Endodermal cell (in vitro differentiated cells): Measurements from ENCODE around the gene CPNE6. TPM values are rescaled to one million over a fixed set of nuclear protein-coding genes. Genes with fewer than 3 reads are reported as not detected.
A peak's percentile ranks its signal among the peaks of the same experiment; 100 is the strongest.

Source experiments
- DNase-seq: peaks from one replicate; pipeline ENCODE4 v3.0.0-alpha.2; 2017
- H3K27ac ChIP-seq: 2 replicates; pipeline ENCODE4 v1.5.1; 2013; ENCODE audit warnings: mild to moderate bottlenecking, low read depth, low read length, moderate library complexity
- H3K27me3 ChIP-seq: 2 replicates; pipeline ENCODE4 v1.6.1; 2013; ENCODE audit warnings: mild to moderate bottlenecking, low read length, moderate library complexity; ENCODE audit not compliant: insufficient read depth, control insufficient read depth, poor library complexity, severe bottlenecking
- H3K36me3 ChIP-seq: 2 replicates; pipeline ENCODE4 v1.7.0; 2013; ENCODE audit warnings: mild to moderate bottlenecking, low read length, moderate library complexity; ENCODE audit not compliant: control insufficient read depth, insufficient read depth
- H3K4me1 ChIP-seq: one replicate; pipeline ENCODE4 v1.7.0; 2013; ENCODE audit warnings: low read length; ENCODE audit not compliant: control insufficient read depth, insufficient read depth
- H3K4me3 ChIP-seq: 2 replicates; pipeline ENCODE4 v1.5.1; 2013; ENCODE audit warnings: mild to moderate bottlenecking, low read length, moderate library complexity
- H3K9ac ChIP-seq: 2 replicates; pipeline ENCODE4 v1.6.1; 2013; ENCODE audit warnings: mild to moderate bottlenecking, low read length, moderate library complexity; ENCODE audit not compliant: poor library complexity, severe bottlenecking; ENCODE audit errors: extremely low read depth
- H3K9me3 ChIP-seq: 2 replicates; pipeline ENCODE4 v1.6.1; 2013; ENCODE audit warnings: mild to moderate bottlenecking, low read length, moderate library complexity; ENCODE audit not compliant: control insufficient read depth
- H3K27ac Mint-ChIP-seq: 2 replicates; pipeline ENCODE4 v1.8.0; 2020; ENCODE audit warnings: mixed read lengths
- H3K27me3 Mint-ChIP-seq: 2 replicates; pipeline ENCODE4 v1.8.0; 2021; ENCODE audit warnings: mild to moderate bottlenecking, mixed read lengths; ENCODE audit not compliant: insufficient read depth
- H3K36me3 Mint-ChIP-seq: 2 replicates; pipeline ENCODE4 v1.8.0; 2020; ENCODE audit warnings: low read depth, mixed read lengths
- H3K4me1 Mint-ChIP-seq: 2 replicates; pipeline ENCODE4 v1.8.0; 2020; ENCODE audit warnings: mixed read lengths
- H3K4me3 Mint-ChIP-seq: 2 replicates; pipeline ENCODE4 v1.8.0; 2020; ENCODE audit warnings: mild to moderate bottlenecking, moderate library complexity, mixed read lengths
- H3K9me3 Mint-ChIP-seq: 2 replicates; pipeline ENCODE4 v1.8.0; 2020; ENCODE audit warnings: mild to moderate bottlenecking, mixed read lengths
- WGBS, 2 experiments: methylation state at CpG; one replicate each; pipeline versions ENCODE4 v1.1.5 to v1.1.7; 2013; ENCODE audit warnings: missing lambda C conversion rate in 2 of 2, mixed read lengths in 1 of 2; ENCODE audit not compliant: insufficient coverage in 1 of 2, insufficient read length in 1 of 2; 5-methylcytosine and 5-hydroxymethylcytosine counted together
- total RNA-seq, 2 donors: library from RNA; stranded (reverse); fragmentation: NEBNext Ultra II Directional in 1 of 2; extraction: Animal tissue kit (Norgen Biotek cat#: 25700) in 1 of 2; gene quantifications; 2 replicates in 1 of 2; 3 replicates in 1 of 2; pipeline ENCODE4 v1.2.1, GENCODE V29; 2021
- TF ChIP-seq, protein P1 (sequence below): fragments of 200-600 bp; sonication (generic); conservative IDR thresholded peaks from 2 replicates; pipeline ENCODE4 v1.5.0; 2021; ENCODE audit warnings: antibody characterized with exemption, mild to moderate bottlenecking

The CPNE6 gene
- total RNA-seq, 2 donors from 2014 or later = not detected

DNA sequence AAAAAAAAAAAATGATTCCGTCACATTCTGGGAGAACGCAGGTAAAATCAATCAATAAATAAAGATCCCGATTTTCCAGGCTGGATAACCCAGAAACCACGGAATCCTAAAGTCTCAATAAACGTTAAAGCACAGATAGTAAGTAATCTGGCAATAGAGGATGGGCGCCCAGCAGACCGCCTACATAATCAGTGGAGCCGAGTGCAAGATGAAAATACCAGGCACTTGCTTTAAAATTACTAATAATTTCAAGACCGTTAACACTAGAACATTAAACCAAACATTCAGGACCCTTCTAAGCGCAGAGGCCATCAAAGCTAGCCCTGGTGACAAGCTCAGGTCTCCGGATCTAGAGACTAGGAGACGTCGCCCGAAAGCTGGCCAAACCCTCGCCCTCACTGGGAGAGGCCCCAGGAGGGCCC is 42.0 kb downstream of the CPNE6 start:
- Mint-ChIP-seq H3K9me3 (no peaks in the 10 kb centered on the region), H3K27me3 (no peaks in the 10 kb centered on the region), H3K36me3 (peaks cover 15% of the 10 kb centered on the region), H3K4me1 (peaks cover 18% of the 10 kb centered on the region), H3K27ac (peak overlapping the region; percentile 99), H3K4me3 (peak overlapping the region; percentile 87)
- no peaks in the 10 kb centered on the region for H3K27me3 ChIP-seq
- no peak for DNase-seq
- 18 to 22% methylated on average over 6 to 15 of the region's 15 CpGs for WGBS, 2 experiments
- peak overlapping the region; percentile 78 for H3K9ac ChIP-seq
- peaks cover 18% of the 10 kb centered on the region for H3K36me3 ChIP-seq
- H3K9me3 ChIP-seq = no peaks in the 10 kb centered on the region
- TF ChIP-seq, protein P1, sequence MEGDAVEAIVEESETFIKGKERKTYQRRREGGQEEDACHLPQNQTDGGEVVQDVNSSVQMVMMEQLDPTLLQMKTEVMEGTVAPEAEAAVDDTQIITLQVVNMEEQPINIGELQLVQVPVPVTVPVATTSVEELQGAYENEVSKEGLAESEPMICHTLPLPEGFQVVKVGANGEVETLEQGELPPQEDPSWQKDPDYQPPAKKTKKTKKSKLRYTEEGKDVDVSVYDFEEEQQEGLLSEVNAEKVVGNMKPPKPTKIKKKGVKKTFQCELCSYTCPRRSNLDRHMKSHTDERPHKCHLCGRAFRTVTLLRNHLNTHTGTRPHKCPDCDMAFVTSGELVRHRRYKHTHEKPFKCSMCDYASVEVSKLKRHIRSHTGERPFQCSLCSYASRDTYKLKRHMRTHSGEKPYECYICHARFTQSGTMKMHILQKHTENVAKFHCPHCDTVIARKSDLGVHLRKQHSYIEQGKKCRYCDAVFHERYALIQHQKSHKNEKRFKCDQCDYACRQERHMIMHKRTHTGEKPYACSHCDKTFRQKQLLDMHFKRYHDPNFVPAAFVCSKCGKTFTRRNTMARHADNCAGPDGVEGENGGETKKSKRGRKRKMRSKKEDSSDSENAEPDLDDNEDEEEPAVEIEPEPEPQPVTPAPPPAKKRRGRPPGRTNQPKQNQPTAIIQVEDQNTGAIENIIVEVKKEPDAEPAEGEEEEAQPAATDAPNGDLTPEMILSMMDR = no peak
- H3K4me3 ChIP-seq = peak overlapping the region; percentile 94
- H3K27ac ChIP-seq = peak overlapping the region; percentile 90
- no peaks in the 10 kb centered on the region for H3K4me1 ChIP-seq

- H3K36me3 Mint-ChIP-seq = peaks cover 21% of the 10 kb centered on the region
- 0% methylated on average over 24 to 42 of the region's 42 CpGs for WGBS, 2 experiments
- no peaks in the 10 kb centered on the region for H3K9me3 ChIP-seq
- TF ChIP-seq, protein P1 = no peak
- H3K4me1 Mint-ChIP-seq = peaks cover 16% of the 10 kb centered on the region
- no peaks in the 10 kb centered on the region for H3K9me3 Mint-ChIP-seq
- H3K27ac ChIP-seq = peak overlapping the region; percentile 90
- DNase-seq = peak; percentile 94
- peaks cover 24% of the 10 kb centered on the region for H3K36me3 ChIP-seq
- H3K4me1 ChIP-seq = no peaks in the 10 kb centered on the region
- H3K27ac Mint-ChIP-seq = peak overlapping the region; percentile 99
- H3K9ac ChIP-seq = peak overlapping the region; percentile 78
- H3K4me3 ChIP-seq = peak overlapping the region; percentile 94
- H3K27me3 ChIP-seq = no peaks in the 10 kb centered on the region
- H3K4me3 Mint-ChIP-seq = peak overlapping the region; percentile 87
- no peaks in the 10 kb centered on the region for H3K27me3 Mint-ChIP-seq
Observed at GRCh38 chr14:24113801-24114531, 42.6 kb downstream of the CPNE6 start.

- H3K27ac ChIP-seq = peak within 1 kb of the TSS; percentile 90
- peak within 1 kb of the TSS; percentile 78 for H3K9ac ChIP-seq
- 0% methylated on average over 17 to 65 of the region's 65 CpGs for WGBS, 2 experiments
- Mint-ChIP-seq H3K27ac (peak within 1 kb of the TSS; percentile 99), H3K4me1 (peaks cover 15% of the 10 kb centered on the region), H3K36me3 (peaks cover 28% of the 10 kb centered on the region), H3K9me3 (no peaks in the 10 kb centered on the region), H3K4me3 (peak within 1 kb of the TSS; percentile 87), H3K27me3 (no peaks in the 10 kb centered on the region)
- no peaks in the 10 kb centered on the region for H3K27me3 ChIP-seq
- H3K4me1 ChIP-seq = no peaks in the 10 kb centered on the region
- H3K9me3 ChIP-seq = no peaks in the 10 kb centered on the region
- peak; percentile 99 for DNase-seq
- TF ChIP-seq, protein P1 = no peak
- H3K4me3 ChIP-seq = peak within 1 kb of the TSS; percentile 94
- peaks cover 32% of the 10 kb centered on the region for H3K36me3 ChIP-seq
Observed at GRCh38 chr14:24114532-24115421, 43.4 kb downstream of the CPNE6 start, which contains the start of the genes DCAF11 and NRL. DCAF11 (plus strand) TSS chr14:24114777; CDS start chr14:24115595, 818 bp downstream. NRL (minus strand) TSS chr14:24114949; CDS start chr14:24082848, 32,101 bp downstream.
